Measurements from ENCODE around the gene EDNRB.
"Not testable (repeated sequence)": the region's sequence is repeated elsewhere in the genome, so short reads cannot be mapped to it uniquely, and the experiment has no call there.

Gene EDNRB

DNA sequence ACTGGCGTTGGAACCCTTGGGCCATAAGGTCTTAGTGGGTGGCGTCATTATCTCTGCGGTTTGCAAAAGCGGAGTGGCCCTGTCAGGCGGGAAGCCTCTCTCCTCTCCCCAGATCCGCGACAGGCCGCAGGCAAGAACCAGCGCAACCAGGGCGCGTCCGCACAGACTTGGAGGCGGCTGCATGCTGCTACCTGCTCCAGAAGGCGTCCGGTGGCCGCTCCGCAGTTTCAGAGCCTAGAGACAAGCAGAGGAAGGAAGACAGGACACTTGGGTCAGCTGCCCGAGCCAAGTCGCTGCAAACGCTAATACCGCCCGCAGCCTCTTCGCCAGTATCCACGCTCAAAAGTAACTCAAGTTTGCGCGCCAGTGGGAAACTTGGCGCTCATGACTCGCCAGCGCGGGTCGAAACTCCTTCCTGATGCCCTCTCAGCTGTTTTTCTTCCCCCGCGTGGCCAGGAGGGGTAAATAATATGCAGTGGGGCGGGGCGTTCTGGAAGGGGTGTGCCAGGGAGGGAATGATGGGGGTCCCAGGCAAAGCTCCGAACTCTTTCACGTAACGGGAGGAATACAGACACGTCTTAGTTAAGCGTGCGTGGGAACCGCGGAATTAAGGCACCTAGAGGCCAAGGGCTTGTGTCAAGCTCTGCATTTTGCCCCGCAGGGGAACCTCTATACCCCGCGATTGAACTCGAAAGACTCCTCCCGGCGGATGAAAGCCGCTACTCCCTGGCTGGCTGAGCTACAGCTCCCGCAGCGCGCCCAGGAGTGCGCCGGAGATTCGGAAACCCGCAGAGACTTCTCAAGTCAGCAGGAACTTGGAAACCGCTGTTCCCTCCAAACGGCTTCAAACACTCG is at the start of gene EDNRB:
TSS of gene EDNRB (minus strand) at position 441 of the 855 bp plus-strand sequence. CDS start at position 183, 258 bp downstream.
- DNase-seq, result no peak

DNA sequence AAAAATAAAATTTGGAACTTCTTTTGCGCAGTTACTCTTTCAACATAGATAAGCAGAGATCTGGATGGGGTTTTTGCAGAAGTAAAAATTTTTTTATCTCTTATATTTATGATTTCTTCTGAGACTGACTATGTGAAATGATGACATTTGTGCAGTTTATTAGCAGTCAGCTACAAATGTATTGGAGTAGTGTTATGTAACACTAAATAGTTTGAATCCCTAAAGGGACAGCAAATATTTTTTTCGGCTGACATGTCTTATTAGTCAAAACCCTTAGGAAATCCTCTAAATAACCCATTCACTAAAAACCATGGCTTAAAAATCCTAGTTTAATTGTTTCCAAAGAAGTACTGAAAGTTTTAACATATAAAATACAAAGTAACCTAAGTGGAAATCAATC is 48.0 kb upstream of the EDNRB start:
- DNase-seq, result no peak

DNA sequence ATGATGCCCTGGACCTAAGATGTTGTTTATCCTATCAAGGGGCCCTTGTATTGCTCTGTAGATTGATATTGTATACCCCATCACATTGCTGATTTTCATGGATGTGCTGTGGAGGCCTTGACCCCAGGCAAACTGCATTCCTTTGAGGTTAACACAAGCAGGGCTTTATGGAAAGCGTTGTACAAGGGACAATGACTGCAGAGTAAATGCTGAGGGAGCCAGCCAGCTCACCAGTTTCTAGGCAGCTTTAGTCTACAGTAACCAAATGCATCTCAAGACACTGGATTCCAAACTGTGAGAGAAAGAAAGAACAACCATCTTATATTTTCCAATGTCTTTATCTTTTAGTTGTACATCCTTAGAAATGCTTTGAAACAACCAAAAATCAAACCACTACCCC is 34.1 kb upstream of the EDNRB start:
- no peak for DNase-seq

DNA sequence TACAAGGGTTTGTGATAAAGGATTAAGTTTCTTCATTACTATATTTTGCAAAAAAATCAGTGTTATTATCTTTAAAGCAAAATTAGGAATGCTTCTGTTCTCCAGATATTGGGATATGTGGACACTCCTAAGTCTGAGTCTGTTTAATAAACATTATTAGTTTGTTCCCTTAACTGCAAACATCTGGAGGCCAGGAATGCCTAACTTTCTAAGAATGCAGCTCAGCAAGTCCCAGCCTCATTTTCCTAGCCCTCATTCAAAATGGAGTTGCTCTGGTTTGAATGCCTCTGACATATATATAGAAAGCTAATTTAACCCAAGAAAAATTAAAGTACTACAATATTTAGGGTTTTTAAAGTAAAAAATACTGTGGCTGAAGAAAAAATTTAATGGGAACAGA is 33.6 kb upstream of the EDNRB start:
- DNase-seq, result no peak

DNA sequence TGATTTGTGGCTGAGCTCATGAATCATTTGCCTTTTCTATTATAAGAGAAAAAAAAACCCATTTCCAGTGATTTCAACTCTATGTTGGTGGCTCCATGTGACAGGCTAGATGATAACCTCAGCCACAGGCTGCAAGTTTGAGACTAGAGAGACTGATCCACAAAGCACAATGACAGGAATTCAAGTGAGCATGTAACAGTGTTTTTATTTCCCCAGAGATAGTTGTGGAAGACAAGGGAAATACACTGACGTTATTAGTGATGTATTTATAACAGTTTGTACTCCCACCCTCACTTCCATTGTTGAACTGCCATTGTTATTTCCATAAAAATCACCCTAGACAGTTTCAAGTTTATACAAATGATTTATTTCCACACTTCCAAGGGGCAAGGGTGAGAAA is 27.9 kb upstream of the EDNRB start:
- DNase-seq, result no peak

DNA sequence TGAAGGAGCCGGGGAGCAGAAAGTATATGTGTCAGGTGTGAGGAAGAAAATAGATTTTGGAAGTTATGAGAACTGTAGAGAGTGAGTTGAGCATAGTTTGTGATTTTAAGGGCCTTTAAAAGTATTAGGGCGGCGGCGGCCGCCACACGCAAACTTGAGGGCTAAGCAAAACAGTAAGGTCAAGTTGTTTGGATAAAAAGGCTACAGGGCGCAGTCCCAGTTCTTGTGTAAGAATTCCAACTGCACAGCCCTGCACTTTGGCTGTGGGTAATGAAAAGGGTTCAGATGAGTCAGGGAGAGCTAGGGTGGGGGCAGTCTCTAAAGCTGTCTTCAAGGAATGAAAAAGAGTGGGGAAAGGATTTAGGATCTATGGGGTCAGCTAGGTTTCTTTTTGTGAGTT is 16.4 kb upstream of the EDNRB start:
- not testable (repeated sequence) for DNase-seq

DNA sequence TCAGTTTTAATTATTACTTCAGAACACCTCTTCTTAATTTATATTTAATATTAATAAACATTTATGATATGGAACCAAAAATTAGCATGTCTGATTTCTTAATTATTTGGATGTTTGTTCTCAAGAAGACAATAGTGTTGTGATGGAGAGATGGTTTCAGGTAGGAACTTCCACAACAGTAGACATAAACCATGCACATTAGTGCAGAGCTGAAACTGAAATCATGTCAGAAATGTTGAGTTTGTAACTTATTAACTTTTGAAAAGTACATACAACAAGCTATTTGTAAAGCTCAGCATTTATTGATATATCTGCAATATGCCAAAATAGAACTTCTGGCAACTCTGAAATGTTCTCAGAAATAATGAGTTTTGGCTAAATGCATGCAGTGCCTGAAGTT is 11.8 kb upstream of the EDNRB start:
- no peak for DNase-seq

DNA sequence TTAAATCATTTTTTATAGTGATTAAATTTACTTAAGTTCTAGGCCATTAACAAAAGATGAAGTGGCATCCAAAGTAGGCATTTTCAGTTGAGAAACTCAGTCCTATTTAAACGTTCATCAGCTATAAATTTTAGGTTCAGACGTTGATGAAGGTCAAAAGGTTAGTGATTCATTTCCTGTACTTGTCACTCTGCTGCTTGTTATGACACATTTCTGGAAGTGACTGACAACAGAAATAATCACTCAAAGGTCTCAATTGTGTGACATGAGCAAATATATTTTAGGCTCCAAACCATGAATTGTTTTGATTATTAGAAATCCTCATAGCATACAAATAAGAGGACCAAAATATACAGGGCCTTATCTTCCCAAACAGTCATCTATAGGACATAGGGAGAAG is 10.3 kb upstream of the EDNRB start:
- DNase-seq, result peak; percentile 38

DNA sequence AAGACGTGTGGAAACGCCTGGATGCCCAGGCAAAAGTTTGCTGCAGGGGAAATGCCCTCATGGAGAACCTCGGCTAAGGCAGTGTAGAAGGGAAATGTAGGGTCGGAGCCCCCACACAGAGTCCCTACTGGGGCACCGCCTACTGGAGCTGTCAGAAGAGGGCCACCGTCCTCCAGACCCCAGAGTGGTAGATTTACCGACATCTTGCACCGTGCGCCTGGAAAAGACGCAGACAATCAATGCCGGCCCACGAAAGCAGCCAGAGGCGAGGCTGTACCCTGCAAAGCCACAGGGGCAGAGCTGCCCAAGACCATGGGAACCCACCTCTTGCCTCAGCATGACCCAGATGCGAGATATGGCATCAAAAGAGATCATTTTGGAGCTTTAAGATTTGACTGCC is 7.0 kb upstream of the EDNRB start:
- DNase-seq, result no peak

DNA sequence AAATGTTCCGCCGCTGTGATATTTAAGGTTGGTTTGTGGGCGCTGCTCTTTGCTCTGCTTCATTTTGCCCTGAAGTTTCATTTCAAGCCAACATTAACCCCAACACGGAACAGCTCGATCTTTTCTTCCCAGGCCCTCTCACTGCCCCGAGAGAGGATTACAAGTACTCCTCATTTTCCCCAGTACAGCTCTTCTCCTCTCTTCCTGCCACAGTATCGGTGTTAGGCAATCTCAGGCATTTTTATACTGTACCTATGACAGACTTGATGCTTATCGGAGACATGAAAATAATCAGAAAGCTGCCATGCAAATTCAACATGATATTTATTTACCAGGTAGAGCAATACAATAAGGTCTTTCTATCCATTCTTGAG is 1.3 kb upstream of the EDNRB start:
- no peak for DNase-seq

DNA sequence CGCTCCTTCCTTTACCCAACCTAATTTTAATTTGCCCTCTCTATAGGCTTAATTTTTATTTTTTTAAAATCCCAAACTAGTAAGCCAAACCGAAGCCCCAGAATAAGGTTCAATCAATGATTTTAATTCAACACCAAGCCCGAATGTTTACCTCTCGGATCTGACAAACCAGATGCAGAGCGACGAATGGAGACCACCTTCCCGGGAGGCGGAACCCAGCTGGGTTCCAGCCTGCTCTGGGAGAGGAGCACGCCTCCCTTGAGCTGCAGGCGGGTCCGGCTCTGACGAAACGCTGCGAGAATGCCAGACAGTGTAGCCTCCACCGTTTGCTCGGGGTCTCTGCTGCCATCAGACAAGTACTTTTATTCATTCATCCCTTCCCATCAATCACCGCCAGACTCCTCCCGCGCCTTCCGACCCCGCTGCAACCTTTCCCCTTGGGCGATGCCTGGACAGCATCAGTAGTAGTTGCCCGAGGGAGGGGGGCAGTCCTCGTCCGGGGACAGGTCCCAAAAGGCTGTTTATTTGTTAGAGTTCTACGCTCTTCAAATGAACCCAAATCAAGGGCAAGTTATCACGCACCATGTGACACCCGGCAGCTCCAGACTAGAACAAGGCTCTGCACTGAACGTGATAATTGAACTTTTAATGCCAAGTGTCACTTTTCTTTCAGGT is 752 bp upstream of the EDNRB start:
- DNase-seq, result no peak

DNA sequence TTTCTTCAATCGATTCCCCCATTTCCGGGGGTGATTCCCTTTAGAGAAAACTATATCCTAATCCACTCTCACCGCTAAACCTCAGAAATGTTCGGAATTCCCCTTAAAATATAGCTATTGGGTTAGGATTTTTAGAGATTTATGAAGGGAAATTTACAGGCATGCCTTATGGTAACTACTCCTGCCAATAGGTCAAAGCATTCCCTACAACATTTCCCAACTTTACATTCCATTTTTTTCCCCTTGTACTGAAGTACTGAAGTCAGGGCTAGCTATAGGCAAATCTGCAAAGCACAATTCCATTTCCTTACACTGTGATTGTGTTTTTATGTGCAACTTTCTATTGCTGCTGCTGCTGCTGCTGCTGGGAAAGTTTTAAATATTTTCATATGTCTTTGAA is 2.1 kb downstream of the EDNRB start:
- DNase-seq, result no peak

DNA sequence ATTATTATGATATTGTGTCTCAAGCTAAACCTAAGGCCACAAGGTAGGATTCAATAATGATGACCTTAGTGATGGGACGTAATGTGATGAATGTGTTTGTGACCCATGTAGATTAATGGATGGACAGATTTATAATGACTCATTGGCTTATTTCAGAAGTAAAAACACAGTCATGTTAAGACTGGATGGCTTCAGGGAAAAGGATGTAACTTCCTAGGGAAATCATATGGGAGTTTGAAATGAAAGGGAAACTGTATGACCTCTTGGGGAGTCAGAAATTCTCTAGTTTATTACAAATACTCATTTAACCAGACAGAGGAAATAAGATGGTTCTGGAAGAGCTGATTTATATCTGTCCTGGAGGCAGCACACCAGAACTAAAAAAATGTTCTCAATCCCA is 2.9 kb downstream of the EDNRB start:
- no peak for DNase-seq

DNA sequence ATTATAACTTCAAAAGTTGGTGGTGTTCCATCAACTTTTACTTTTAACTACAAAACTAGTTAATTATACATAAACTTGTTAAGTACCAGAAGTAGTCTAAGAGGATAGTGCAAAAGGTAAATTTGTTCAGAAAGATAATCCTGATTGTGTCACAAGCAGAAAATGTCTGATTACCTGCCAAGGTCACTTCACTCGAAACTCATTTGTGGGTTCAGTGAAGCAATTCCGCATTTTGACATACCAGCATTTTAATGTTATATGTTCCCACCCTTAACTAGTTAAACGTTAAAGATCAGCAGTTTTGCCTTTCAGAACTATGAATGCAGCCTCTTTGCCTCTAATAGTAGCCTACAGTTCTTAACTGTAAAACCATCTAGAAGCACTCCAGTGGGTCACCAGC is 5.6 kb downstream of the EDNRB start:
- DNase-seq, result no peak

DNA sequence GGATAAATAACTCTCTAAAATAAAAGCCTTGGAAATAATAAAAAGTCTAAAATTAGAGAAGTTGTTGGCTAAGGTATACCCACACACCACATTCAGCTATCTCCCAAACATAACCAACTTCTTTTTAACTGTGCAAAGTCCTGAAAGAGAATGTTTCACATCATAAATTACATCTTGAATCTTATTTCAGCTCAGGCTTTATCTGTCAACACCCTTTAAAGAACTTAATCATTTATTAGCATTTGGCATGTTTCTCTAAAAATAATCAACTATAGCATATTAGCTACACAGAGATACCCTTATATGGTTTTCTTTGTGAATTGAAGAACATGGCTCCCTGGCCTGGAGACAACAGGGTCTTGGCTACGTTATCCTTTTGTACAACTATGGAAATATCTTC is 6.9 kb downstream of the EDNRB start:
- DNase-seq, result no peak

DNA sequence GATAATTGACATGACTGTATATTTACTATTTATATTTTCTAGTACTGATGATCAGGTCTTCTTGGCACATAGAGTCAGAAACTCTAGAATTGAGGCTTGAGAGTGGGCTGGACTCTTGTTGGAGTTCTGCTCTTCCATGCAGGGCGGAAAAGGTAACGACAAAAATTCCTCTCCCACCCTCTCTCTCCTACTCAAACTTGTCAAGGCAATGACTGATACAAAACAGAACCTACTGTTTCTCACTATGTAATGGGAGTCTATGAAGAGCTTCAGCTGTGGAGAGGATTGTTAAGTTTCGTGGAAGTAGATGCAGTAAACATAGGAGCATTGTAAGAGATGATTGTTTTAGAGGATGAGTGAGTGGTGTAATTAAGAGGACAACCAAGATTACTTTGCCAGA is 8.8 kb downstream of the EDNRB start:
- DNase-seq, result no peak

DNA sequence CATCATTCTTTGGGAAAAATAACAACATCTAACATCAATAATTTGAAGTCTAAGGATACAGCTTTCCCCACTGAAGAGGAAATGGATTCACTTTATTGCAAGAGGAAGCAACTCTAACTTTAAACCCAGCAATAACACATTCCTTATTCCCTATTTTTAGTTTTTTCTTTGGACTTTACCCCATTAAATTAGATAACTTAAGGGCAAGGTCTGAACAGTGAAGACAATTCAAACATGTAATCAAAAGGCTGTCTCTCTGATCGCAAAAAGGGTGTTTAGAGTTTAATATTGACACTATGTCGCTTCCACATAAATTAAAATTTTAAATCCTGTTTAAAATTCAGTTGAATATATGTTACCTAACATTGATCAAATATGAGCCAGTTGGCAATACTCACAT is 10.1 kb downstream of the EDNRB start:
- DNase-seq, result no peak

DNA sequence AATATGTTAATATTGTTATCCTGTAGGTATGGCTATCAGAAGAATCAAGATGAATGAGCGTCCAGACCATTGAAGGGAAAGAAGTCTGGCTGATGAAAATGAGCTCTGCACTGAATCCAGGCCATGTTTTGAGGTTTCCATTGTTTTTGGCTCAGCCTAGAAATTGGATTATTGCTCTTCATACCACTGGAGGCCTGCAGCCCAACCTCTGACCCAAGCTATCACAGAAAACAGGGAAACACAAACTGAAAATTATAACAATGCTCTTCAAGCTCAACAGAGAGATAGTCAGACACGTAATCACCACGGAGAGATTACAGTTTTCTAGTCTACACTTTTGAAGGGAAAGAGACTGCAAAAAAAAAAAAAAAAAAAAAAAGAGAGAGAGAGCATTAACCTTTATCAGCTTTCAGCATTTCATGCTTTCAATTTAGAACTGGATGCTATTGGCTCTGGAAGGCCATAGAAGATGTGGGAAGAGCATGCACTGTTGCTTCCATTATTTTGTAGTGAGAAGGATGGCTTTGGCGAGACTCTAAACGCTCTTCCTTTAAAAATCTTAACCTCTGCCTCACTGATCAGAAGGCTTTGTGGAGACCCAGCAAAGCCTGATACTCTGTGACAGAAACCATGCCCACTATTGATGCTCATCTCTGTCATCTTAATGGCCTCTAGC is 10.8 kb downstream of the EDNRB start:
- DNase-seq, result no peak

DNA sequence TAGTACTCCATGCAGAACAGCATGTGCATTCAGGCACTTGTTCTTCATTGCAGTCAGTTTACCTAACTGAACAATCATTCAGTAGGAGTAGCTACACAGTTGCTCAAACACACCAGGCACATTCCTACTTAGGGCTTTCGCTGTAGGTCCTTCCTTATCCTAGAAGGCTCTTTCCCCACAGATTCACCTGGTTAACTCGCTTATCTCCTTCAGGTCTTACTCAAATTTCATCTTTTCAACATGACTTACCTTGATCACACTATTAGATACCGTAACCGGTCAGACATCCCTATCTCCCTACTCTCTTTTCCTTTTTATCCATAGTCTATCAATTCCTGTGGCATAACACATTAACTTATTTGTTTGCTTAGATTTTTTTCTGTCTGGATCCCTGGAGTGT is 14.6 kb downstream of the EDNRB start:
- no peak for DNase-seq

DNA sequence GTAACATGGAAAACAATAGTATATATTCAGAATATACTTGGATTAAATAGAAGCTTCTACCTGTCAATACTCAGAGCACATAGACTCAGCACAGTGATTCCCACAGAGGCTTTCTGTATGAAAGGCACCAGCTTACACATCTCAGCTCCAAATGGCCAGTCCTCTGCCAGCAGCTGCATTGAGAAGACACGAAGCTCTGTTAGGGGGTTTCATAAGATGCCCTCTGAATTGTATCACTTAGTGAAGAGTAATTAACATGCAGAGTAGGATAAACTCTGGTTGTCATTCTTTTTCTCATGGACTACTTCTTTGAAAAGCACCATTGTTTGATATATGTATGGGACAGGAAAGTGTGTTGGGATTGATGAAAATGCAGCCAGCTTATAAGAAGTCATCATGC is 15.2 kb downstream of the EDNRB start:
- no peak for DNase-seq

DNA sequence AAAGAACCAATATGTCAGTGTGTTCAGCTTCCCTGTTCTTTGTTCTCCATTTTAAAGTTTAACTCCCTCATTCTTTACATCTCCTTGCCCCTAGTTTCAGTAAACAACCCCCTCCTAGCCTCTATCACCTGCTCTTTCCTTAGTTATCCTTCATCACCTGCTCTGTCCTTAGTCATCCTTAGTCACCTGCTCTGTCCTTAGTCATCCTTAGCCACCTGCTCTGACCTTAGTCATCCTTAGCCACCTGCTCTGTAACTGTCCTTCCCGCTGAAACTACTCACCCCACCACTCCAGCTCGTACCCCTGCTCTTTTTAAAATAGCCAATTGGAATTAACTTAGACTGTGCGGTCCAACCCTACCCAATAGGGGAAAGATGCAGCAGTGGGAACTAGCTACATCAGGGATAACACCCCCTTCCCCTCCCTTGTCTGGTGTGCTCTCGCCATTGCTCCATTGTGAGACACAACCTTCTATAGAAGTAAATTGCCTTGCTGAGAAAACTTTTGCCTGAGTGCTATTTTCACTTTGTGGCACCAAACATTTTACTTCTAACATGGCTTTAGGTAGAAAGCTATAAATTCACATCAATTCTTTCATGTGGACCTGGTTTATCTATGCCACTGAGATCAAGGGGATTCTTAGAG is 16.2 kb downstream of the EDNRB start:
- no peak for DNase-seq

DNA sequence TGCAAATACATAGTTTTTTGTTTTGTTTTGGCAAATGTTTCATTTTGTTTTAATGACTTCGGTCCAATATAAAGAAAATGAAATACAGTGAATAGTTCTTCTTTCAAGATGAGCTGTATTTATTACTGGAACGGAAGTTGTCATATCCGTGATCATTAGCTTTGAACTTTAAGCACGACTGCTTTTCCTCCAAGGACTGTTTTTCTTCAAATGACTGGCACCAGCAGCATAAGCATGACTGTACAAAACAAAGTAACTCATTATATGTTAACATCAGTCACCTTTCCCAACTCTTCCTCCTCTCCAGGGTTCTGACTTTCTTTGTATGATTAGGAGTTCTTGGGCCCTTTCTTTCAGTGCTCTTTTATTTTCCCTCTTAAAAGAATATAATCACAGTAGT is 20.5 kb downstream of the EDNRB start:
- DNase-seq, result no peak

DNA sequence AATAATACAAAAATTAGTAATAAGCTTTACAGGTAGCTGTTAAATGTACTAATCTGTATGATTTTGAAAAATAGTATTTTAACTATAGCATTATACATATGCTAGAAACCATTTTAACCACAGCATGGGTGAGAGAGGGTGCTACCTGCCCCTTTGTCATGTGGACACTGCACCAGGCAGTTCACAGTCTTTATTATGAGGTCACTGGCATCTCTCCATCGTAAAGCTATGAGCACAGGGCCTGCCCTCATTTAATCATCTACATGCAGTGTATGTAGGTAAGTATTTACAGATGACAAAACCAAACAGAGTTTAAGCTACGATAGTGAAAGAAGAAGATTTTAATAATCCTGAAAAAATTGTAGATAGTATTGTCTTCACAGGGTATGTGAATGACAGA is 21.7 kb downstream of the EDNRB start:
- no peak for DNase-seq

DNA sequence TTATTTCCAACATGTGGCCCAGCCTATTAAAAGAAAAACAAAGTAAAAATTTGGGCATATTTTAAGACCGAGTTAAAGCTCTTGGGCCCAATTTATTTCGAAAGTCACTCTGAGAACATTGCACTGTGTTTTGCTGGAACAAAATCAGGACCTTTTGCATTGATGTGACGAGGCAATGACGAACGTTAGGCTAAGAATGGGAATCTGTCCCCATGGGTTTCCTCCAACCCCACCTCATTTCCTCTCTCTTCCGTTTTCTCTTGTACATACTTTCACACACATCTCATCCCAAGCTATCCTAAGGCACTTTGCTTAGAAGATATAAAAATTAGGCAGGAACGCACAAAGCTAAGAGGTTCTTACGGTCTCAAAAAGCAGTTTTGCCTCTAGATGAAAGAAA is 22.1 kb downstream of the EDNRB start:
- no peak for DNase-seq

Measured in activated CD4-positive, alpha-beta T cell treated with anti-CD3 and anti-CD28 coated beads, Interleukin-2, amount 50 U/mL, for 16 hours (primary cell).